AG04450 (cell line): Measurements from ENCODE around the gene CUEDC1. TPM values are rescaled to one million over a fixed set of nuclear protein-coding genes. Genes with fewer than 3 reads are reported as not detected.
A peak's percentile ranks its signal among the peaks of the same experiment; 100 is the strongest.

Experiments used
- CTCF ChIA-PET: fragments of 300-600, 350-600 bp; formaldehyde crosslinking; extraction: SDS; loops from one replicate; lab custom pipeline; 2022; ENCODE audit warnings: antibody characterized with exemption, inconsistent platforms; lab: Charles Lee
- POLR2A ChIA-PET: fragments of 350-600 bp; formaldehyde crosslinking; extraction: SDS; loops from one replicate; lab custom pipeline; 2021; ENCODE audit warnings: antibody characterized with exemption, inconsistent platforms; lab: Yijun Ruan, JAX
- DNase-seq: peaks from one replicate; pipeline ENCODE4 v3.0.0-alpha.2; 2011; ENCODE audit warnings: low read depth, low spot score
- H3K27ac ChIP-seq: one replicate; pipeline ENCODE4 v1.5.1; 2012; ENCODE audit warnings: low read depth, low read length, control low read depth
- H3K27me3 ChIP-seq: one replicate; pipeline ENCODE4 v1.6.0; 2012; ENCODE audit warnings: low read length; ENCODE audit not compliant: control insufficient read depth, insufficient read depth
- H3K4me3 ChIP-seq: 2 replicates; pipeline ENCODE4 v1.5.1; 2011; ENCODE audit warnings: mild to moderate bottlenecking, low read depth, low read length, control low read depth
- H3K9me3 ChIP-seq: 2 replicates; pipeline ENCODE4 v1.5.1; 2012; ENCODE audit warnings: low read length; ENCODE audit not compliant: control insufficient read depth, insufficient read depth
- polyA plus RNA-seq: library from polyadenylated mRNA; depleted of rRNA; stranded (reverse); fragments of >200 nt; gene quantifications from 2 replicates; pipeline ENCODE4 v1.2.3, GENCODE V29; 2011
- TF ChIP-seq, protein P1 (sequence below): IDR thresholded peaks from 2 replicates; pipeline ENCODE4 v1.5.1; 2011; ENCODE audit warnings: low read depth, low read length, control low read depth, inconsistent platforms

Gene CUEDC1
- polyA plus RNA-seq, 1 experiment: 21.6 TPM

DNA sequence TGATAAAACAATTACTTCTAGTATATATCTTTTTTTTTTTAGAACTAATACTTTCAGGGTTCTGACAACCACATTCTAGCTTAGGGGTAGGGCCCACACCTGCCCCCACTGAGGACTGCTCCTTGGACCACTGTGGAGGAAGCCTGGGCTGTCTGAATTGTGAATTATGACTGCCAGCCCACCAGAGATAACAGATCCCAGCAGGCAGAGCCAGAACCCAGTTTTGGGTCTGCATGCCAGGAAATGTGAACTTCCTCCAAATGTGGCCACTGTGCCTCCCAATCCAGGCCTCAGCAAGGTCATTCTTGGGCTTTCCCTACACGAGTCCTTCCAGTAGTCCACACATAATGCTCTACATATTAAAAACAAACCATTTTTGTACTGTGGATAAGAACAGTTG lies 16.9 kb upstream of the CUEDC1 start:
- CTCF ChIA-PET: interaction anchor here (1.3 to 2.2 kb wide), 3 partner anchors 17 to 80 kb away, joined by 4 to 8 read pairs (median 5); partner anchors contain the start of gene CUEDC1
- POLR2A ChIA-PET: no interaction called here
- no peak overlapping the region for H3K27ac ChIP-seq

DNA sequence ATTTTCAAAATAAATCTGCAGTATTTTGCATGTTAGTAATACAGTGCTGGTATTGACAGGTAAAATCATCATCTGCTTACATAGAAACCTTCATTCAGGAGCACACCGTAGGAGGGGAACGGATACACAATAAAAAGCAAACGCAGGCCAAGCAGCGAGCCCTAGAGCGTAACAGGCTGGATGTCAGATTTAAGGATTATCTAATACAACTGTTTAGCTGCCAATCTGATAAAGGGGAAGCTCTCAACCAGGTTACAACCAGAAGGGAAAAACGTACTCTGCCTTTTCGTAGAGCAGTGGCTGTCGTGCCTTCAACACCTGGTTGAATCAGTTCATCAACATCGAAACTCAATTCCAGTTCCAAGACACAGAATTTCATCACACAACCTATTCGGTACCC lies 16.4 kb upstream of the CUEDC1 start:
- CTCF ChIA-PET: interaction anchor here (1.3 to 2.2 kb wide), 3 partner anchors 16 to 79 kb away, joined by 4 to 8 read pairs (median 5); partner anchors contain the start of gene CUEDC1
- H3K4me3 ChIP-seq: no peak overlapping the region
- no peaks in the 10 kb centered on the region for H3K9me3 ChIP-seq
- POLR2A ChIA-PET: no interaction called here
- H3K27ac ChIP-seq: no peak overlapping the region
- H3K27me3 ChIP-seq: peaks cover 6% of the 10 kb centered on the region
- no peak for DNase-seq
- TF ChIP-seq, protein P1, sequence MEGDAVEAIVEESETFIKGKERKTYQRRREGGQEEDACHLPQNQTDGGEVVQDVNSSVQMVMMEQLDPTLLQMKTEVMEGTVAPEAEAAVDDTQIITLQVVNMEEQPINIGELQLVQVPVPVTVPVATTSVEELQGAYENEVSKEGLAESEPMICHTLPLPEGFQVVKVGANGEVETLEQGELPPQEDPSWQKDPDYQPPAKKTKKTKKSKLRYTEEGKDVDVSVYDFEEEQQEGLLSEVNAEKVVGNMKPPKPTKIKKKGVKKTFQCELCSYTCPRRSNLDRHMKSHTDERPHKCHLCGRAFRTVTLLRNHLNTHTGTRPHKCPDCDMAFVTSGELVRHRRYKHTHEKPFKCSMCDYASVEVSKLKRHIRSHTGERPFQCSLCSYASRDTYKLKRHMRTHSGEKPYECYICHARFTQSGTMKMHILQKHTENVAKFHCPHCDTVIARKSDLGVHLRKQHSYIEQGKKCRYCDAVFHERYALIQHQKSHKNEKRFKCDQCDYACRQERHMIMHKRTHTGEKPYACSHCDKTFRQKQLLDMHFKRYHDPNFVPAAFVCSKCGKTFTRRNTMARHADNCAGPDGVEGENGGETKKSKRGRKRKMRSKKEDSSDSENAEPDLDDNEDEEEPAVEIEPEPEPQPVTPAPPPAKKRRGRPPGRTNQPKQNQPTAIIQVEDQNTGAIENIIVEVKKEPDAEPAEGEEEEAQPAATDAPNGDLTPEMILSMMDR: no peak

More for the DNA sequence above, 16.9 kb upstream of the CUEDC1 start:
- Histone ChIP-seq H3K27me3 (peaks cover 6% of the 10 kb centered on the region), H3K4me3 (no peak overlapping the region), H3K9me3 (no peaks in the 10 kb centered on the region)
- DNase-seq: no peak
- TF ChIP-seq, protein P1: no peak

DNA sequence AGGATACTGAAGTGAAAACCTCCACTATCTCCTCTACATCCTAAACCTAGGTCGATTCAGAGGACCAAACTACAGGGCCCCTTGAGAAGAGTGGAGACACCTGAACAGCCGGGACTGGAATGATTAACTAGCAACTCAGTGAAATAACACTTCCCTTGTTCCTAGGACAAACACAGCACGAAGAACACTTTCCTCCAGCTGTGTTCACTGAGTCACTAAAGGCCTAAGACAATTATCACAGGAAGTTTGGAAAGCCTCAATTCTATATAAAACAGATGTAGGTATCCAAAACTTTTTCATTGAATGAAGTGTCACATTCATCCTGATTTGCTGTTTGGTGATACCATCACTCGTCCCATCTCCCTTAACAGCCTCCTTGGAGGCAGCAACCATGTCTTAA lies 15.5 kb upstream of the CUEDC1 start:
- H3K9me3 ChIP-seq: no peaks in the 10 kb centered on the region
- no peak for DNase-seq
- no peak overlapping the region for H3K4me3 ChIP-seq
- ChIA-PET POLR2A (interaction anchor here (1.0 kb wide), 1 partner anchor 12 kb away, joined by 3 read pairs; no protein-coding TSS in a partner anchor), CTCF (interaction anchor here (2.2 kb wide), 1 partner anchor 78 kb away, joined by 8 read pairs; no protein-coding TSS in a partner anchor)
- H3K27ac ChIP-seq: peak overlapping the region; percentile 12
- peaks cover 6% of the 10 kb centered on the region for H3K27me3 ChIP-seq
- TF ChIP-seq, protein P1: no peak

DNA sequence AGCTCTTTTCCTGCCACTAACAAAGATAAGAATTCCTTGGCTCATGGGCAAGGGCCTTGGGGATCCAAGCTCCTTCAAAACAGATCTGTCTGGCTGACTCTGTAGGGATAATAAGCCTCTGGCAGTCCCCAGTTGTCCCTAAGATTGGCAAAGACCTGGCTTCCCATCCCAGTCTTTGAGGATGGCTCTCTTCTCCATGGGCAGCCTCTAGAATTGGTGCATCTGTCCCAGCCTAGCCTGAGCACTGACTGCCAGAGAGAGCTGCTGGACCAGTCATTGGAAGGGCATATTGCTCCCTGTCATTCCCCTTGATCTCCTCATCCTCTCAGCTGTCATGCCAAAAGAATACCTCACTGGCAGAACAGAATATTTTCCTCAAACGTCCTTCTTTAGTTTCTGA lies 13.2 kb upstream of the CUEDC1 start:
- peaks cover 6% of the 10 kb centered on the region for H3K27me3 ChIP-seq
- H3K27ac ChIP-seq: no peak overlapping the region
- TF ChIP-seq, protein P1: no peak
- CTCF ChIA-PET: no interaction called here
- POLR2A ChIA-PET: no interaction called here
- H3K4me3 ChIP-seq: no peak overlapping the region
- H3K9me3 ChIP-seq: no peaks in the 10 kb centered on the region; the same call in 1 of the 2 replicates
- no peak for DNase-seq

DNA sequence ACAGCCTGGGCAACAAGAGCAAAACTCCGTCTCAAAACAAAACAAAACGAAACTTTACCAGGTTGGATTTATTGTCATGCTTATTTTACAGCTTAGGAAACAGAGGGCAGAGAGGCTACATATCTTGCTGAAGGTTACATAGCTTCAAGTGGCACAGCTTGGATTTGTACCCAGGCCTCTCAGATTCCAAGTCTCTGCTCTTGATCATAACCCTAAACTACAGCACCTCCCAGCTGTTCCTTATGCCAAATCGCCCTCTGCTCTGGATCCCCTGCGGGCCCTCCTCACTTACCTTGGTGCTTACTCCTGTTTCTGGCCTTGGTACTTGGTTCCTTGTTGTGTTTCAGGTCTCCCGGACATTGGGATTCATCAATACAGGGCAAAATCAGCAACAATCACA lies 11.7 kb upstream of the CUEDC1 start:
- POLR2A ChIA-PET: interaction anchor here (1.1 kb wide), 1 partner anchor 32 kb away, joined by 3 read pairs; no protein-coding TSS in a partner anchor
- peaks cover 6% of the 10 kb centered on the region for H3K27me3 ChIP-seq
- TF ChIP-seq, protein P1: no peak
- H3K4me3 ChIP-seq: no peak overlapping the region
- no peaks in the 10 kb centered on the region; the same call in 1 of the 2 replicates for H3K9me3 ChIP-seq
- no peak for DNase-seq
- CTCF ChIA-PET: interaction anchor here (0.6 to 1.1 kb wide), 4 partner anchors 11 to 134 kb away, joined by 3 to 4 read pairs (median 3); no protein-coding TSS in a partner anchor
- H3K27ac ChIP-seq: no peak overlapping the region
